GM19468 (cell line): ENCODE results near the gene KIF17.

ENCODE experiments used
- ATAC-seq: cut with Tn5 transposase; IDR thresholded peaks from one replicate; pipeline ENCODE4 v1.9.1; 2021; ENCODE audit warnings: mild to moderate bottlenecking, moderate library complexity, moderate number of reproducible peaks; ENCODE audit not compliant: unreplicated experiment; ENCODE audit errors: extremely low read depth

The KIF17 gene

GRCh38 chr1:20712215-20712577 is 5.6 kb downstream of the KIF17 start:
- ATAC-seq, result no peak

GRCh38 chr1:20711285-20712214 is 6.3 kb downstream of the KIF17 start:
- no peak for ATAC-seq

GRCh38 chr1:20710469-20711284 is 7.1 kb downstream of the KIF17 start:
- no peak for ATAC-seq

- no peak for ATAC-seq
These were observed 7.9 kb downstream of the KIF17 start for GRCh38 chr1:20709868-20710267.

- no peak for ATAC-seq
These were observed 8.9 kb downstream of the KIF17 start for GRCh38 chr1:20708891-20709290.

- no peak for ATAC-seq
These were observed 9.8 kb downstream of the KIF17 start for GRCh38 chr1:20708057-20708456.

- no peak for ATAC-seq
These were observed 11.0 kb downstream of the KIF17 start for GRCh38 chr1:20706841-20707240.

- no peak for ATAC-seq
These were observed 12.5 kb downstream of the KIF17 start for GRCh38 chr1:20705203-20705755.

- ATAC-seq, result no peak
These were observed 13.2 kb downstream of the KIF17 start for GRCh38 chr1:20704390-20705202.

GRCh38 chr1:20703124-20703756 is 14.6 kb downstream of the KIF17 start:
- ATAC-seq, result no peak

- ATAC-seq, result no peak
These were observed 15.4 kb downstream of the KIF17 start for GRCh38 chr1:20702416-20702815.

- no peak for ATAC-seq
These were observed 16.0 kb downstream of the KIF17 start for GRCh38 chr1:20701847-20702246.

GRCh38 chr1:20701446-20701845 is 16.4 kb downstream of the KIF17 start:
- ATAC-seq, result no peak

GRCh38 chr1:20700636-20701215 is 17.1 kb downstream of the KIF17 start:
- ATAC-seq, result no peak

GRCh38 chr1:20699558-20699957 is 18.2 kb downstream of the KIF17 start:
- no peak for ATAC-seq

GRCh38 chr1:20698195-20698910 is 19.5 kb downstream of the KIF17 start:
- no peak for ATAC-seq

GRCh38 chr1:20697563-20697962 is 20.2 kb downstream of the KIF17 start:
- ATAC-seq, result no peak

- ATAC-seq, result no peak
These were observed 21.1 kb downstream of the KIF17 start for GRCh38 chr1:20696397-20697333.
